DOHH2 (cell line): Measurements from ENCODE around the gene SLC24A5.

Source experiments
- CTCF ChIP-seq: fragments of 200-600 bp; sonication (generic); IDR thresholded peaks from one replicate; pipeline ENCODE4 v1.5.1; 2014; ENCODE audit warnings: antibody characterized with exemption, mild to moderate bottlenecking, low read depth, low read length; ENCODE audit not compliant: poor library complexity, severe bottlenecking
- EZH2phosphoT487 ChIP-seq: fragments of 200-600 bp; sonication (generic); IDR thresholded peaks from 2 replicates; pipeline ENCODE4 v1.6.1; 2017; ENCODE audit warnings: borderline replicate concordance, mild to moderate bottlenecking, antibody characterized with exemption, low read length, moderate library complexity, mixed read lengths

DNA sequence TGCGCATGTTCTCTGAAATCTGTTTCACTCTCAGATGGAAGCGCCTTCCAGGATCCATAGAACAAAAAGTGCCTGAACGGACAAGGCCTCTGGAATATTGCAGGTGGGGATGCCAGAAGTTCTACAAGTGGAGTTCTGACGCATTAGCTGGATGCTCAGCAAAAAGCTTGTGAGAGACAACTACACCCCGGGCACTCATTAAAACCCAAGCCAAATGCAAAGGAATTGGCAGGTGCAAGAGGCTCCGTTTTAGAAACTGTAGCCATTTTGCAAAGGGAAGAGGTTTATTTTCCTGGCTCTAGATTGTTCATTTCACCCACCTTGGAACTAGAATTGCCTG lies 35.2 kb upstream of the SLC24A5 start:
- no peak for TF ChIP-seq CTCF
- no peak for TF ChIP-seq EZH2phosphoT487
